Measurements from ENCODE around the gene ACP4.
"Not testable (repeated sequence)": the region's sequence is repeated elsewhere in the genome, so short reads cannot be mapped to it uniquely, and the experiment has no call there.

ACP4 gene

DNA sequence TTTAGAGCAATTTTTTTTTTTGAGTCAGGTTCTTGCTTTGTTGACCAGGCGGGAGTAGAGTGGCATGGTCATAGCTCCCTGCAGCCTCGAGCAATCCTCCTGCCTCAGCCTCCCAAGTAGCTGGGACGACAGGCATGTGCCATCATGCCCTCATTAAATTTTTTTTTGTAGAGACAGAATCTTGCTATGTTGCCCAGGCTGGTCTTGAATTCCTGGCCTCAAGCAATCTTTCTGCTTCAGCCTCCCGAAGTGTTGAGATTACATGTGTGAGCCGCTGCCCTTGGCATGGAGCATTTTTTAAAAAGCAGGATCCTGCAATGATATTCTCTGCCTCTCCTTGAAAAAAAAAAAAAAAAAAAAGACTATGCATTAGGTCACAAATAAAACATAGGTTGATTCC is 14.1 kb upstream of the ACP4 start:
- no peak for DNase-seq (ENCODE audit: low read depth)

DNA sequence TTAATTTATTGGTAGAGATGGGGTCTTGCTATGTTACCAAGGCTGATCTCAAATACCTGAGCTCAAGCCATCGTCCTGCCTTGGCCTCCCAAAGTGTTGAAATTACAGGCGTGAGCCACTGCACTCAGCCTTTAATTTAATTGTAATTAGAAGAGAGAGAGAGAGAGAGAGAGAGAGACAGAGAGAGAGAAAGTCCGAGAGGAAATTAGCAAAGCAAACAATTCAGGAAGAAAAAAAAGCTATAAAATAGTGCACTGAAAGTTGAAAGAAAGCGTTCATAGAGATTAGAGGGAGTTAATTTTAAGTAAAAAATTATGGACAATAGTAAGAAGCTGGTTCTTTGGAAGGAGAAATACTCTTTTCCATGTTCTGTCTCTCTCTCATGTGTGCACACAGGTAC is 13.0 kb upstream of the ACP4 start:
- no peak for DNase-seq (ENCODE audit: low read depth)

DNA sequence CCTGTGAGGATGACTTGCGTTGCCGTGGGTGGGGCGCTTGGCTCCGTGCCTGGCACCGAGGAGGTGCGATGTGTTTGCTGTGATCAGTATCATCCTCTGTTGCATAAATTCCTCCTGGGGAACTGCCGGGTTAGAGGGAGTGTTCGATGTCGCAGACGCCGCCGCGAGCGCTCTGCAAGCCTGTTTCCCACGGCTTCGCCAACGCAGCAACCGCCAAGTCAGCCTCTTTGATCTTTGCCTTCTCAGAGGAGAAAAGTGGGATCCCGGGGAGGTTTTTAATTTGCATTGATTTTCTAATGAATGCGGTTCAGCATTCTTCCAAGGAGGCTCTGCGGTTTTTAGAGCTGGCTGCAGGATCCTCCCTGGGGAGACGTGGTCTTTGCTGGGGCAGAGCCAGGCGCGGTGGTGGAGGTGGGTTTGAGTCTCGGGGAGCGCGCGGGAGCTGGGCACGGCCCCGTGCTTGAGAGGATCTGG is 12.3 kb upstream of the ACP4 start:
- no peak for DNase-seq (ENCODE audit: low read depth)

- DNase-seq (ENCODE audit: low read depth) = no peak
Measured at GRCh38 chr19:50778906-50779430, 11.2 kb upstream of the ACP4 start.

DNA sequence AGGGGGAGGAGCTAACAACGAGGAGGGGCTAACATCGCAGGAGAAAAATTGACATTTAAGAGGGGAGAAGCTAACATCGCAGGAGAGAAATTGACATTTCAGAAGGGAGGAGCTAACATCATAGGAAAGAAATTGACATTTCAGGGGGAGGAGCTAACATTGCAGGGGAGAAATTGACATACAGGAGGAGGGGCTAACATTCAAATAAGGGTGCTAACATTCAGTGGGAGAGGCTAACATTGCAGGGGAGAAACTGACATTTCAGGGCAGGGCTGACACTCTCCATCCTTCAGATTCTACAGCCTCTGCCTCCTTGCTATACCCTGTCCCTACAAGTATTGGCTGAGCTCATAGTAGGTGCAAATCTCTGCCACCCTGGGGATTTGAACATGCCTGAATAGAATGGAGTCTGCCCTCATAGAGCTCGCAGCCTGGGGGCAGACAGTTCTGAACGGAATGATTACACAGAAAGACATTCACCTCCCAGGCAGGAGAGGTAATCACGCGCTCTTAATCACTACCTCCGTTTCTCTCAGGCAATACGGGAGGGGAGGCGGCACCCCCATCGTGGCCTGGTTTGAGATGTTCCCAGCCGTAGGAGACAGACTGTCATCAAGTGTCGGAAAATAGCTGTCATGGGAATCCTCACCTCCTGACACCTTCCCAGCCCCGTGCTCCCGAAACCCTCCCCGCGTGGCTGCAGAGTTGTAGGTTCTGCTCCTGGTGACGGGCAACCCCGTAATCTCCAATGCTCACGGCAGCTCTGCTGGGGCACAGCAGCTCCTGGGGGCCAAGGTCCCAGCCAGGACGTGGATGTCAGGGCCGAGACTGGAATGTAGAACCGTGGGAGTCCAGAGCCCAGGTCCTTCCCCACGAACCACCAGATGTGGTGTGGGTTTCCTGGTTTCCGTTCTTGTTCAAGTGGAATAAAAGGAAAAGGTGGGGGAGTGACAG is 10.4 kb upstream of the ACP4 start:
- DNase-seq (ENCODE audit: low read depth) = no peak

DNA sequence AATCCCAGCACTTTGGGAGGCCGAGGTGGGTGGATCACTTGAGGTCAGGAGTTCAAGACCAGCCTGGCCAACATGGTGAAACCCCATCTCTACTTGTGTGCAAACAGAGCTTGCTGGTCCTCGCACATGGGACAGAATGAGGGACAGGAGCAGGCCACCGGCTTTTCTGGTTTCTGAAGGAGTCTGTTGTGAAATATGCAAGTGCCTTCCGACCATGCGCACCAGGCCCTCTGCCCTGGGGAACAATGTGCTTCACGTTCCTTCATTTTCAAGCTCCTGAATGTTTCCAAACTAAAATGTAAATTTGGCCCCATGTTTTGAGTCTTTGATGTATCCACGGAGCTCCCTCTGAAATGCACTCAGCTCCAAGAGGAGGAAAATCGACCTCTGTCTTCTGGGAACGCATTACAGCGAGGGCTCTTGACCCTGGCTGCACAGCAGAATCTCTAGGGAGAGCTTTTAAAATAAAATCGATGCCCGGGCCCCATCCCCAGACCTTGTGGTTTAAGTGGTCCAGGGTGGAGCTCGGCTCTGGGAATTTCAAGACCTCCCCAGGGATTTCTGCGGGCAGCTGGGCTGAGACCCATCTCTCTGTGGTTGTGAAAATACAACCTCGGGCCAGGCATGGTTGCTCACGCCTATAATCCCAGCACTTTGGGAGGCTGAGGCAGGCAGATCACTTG is 9.3 kb upstream of the ACP4 start:
- peak; percentile 18 for DNase-seq (ENCODE audit: low read depth)

DNA sequence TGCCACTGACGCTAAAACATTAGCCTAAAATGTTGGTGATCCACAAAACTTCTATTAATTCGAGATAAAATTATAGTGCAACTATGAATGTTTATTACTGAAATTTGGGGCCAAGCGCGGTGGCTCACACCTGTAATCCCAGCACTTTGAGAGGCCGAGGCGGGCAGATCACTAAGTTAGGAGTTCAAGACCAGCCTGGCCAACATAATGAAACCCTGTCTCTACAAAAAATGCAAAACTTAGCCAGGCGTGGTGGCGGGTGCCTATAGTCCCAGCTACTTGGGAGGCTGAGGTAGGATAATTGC is 6.4 kb upstream of the ACP4 start:
- not testable (repeated sequence) for DNase-seq (ENCODE audit: low read depth)

- no peak for DNase-seq (ENCODE audit: low read depth)
Measured at GRCh38 chr19:50784710-50785109, 5.5 kb upstream of the ACP4 start.

GRCh38 chr19:50785329-50785728 is 4.9 kb upstream of the ACP4 start:
- no peak for DNase-seq (ENCODE audit: low read depth)

- no peak for DNase-seq (ENCODE audit: low read depth)
Measured at GRCh38 chr19:50790922-50791467, 780 bp downstream of the ACP4 start.

DNA sequence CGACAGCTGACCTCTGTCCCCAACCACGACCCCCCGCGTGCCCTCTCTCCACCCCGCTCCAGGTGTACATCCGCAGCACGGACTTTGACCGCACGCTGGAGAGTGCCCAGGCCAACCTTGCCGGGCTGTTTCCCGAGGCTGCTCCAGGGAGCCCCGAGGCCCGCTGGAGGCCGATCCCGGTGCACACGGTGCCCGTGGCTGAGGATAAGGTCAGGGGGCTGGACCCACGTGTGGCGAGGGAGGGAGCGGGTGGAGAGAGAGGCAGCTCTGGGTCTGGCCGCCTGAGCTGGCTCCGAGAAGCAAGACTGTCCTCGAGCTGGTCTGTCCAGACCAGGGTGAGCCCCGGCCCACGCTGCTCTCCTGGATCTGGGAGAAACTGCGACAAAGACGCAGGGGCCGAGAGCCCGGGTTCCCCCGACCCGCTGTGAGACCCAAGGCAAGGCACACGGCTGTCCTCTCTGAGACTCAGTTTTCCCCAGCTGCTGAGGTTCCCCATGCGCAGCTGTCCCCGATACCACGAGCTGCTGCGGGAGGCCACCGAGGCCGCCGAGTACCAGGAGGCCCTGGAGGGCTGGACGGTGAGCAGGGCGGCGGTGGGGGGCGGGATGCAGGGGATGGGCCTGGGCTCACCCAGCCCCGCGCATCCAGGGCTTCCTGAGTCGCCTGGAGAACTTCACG is 1.5 kb downstream of the ACP4 start:
- DNase-seq (ENCODE audit: low read depth) = no peak

DNA sequence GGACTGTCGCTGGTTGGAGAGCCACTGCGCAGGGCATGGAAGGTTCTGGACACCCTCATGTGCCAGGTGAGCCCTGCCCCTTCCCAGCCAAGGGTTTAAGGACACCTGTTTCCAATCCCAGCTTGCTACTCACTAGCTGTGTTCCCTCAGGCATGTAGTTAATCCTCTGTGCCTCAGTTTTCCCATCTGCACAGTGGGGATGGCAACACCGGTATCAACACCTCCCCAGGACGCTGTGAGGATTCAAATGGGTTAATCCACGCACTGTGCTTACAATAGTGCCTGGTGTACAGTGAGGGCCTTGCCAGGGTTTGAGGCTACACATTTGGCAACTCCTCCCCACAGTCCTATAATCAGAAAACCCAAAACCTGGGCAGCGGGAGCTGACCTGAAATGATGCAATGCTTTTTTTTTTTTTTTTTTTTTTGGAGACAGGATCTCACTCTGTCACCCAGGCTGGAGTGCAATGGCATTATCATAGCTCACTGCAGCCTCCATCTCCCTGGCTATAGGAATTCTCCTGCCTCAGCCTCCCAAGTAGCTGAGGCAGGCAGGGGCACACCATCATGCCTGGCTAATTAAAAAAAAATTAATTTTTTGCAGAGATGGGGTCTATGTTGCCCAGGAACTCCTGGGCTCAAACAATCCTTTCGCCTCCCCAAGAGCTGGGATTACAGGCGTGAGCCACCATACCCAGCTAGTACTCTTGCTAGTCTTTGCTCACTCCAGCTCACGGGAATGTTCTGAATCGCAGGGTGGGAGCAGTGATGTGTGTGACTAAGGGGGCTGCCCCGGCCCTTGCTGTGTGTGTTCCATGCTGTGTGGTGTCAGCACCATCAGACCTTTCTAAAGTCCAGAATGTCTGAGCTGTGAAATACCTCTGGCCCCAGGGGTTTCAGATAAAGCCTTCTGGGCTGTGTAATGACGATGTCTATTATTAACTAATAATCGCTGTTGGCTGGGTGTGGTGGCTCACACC is 2.3 kb downstream of the ACP4 start:
- DNase-seq (ENCODE audit: low read depth) = no peak

- no peak for DNase-seq (ENCODE audit: low read depth)
Measured at GRCh38 chr19:50793558-50794065, 3.4 kb downstream of the ACP4 start.

- DNase-seq (ENCODE audit: low read depth) = no peak
Measured at GRCh38 chr19:50794074-50794875, 4.1 kb downstream of the ACP4 start.

GRCh38 chr19:50794876-50795663 is 4.9 kb downstream of the ACP4 start:
- DNase-seq (ENCODE audit: low read depth) = no peak

DNA sequence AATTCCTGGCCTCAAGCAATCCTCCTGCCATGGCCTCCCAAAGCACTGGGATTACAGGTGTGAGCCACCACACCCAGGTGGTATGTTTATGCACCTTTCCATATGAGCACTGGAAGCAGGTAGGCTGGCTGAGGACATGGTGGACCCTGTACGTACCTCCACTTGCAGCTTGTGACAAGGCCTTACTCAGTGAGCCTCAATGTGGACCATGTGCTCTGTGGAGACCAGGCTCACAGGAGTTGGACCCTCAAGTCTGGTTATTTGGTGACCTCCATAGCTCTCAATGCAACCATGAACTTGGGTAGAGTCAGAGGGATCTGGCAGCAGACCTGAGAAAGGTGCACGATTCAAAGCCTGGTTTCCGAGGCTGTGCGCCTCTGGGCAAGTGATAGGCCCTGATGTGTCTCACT is 5.5 kb downstream of the ACP4 start:
- no peak for DNase-seq (ENCODE audit: low read depth)

- DNase-seq (ENCODE audit: low read depth) = no peak
Measured at GRCh38 chr19:50796128-50796633, 6.0 kb downstream of the ACP4 start.

DNA sequence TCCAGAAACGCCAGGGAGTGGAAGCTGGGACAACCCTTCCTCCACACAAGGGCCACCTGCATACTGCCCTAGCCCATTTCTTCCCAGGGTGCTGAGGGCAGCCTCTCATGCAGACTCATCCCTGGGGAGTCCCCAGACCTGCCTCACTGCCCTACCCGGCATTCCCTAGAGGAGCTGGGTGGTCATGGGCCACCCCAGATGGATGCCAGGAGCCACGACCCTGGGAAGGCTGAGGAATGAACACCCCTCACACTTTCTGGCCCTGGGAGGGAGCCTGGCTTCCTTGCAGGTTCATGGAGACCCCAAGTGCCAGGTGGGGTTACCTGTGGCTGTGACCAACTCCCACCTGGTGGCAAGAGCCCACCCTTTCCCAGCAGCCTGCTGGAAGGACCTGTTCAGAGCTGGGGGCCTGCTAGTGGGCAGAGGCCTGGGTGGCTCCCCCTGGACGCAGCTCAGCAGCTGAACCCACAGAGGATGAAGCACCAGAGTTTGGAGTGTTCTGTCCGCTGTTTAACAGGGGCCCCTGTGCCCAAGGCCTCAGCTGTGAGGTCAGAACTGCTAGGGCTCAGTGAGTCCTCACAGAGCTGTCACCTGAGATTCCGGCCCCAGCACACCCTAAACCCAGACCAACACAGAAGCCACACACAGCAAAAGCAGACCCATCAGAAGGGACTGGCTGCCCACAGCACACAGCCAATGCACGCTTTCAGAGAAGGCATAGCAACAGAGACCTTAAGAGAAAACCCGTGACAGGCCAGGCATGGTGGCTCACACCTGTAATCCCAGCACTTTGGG is 6.6 kb downstream of the ACP4 start:
- no peak for DNase-seq (ENCODE audit: low read depth)

Measured in stromal cell of bone marrow (primary cell).